Panc1 (cell line): ENCODE measurements around the gene LIMCH1. TPM values are rescaled to one million over a fixed set of nuclear protein-coding genes. Genes with fewer than 3 reads are reported as not detected.

Source experiments
- ATAC-seq: fragments of 200-7000 bp; cut with Tn5 transposase; 2 replicates; pipeline ENCODE4 v1.9.1; 2020; ENCODE audit warnings: mild to moderate bottlenecking, moderate library complexity
- BruUV-seq: library from RNA; stranded (reverse); fragments of 400-500 nt; replicated peaks from 2 replicates; lab custom pipeline; 2021; lab: Mats Ljungman, UMichigan
- CTCF ChIA-PET: fragments of 300-600 bp; sonication (Branson Sonifier 250); formaldehyde crosslinking; loops from one replicate; lab custom pipeline; 2022; ENCODE audit warnings: antibody characterized with exemption; lab: Charles Lee
- POLR2A ChIA-PET: fragments of 300-600 bp; sonication (Branson Sonifier 250); formaldehyde crosslinking; loops from one replicate; lab custom pipeline; 2022; ENCODE audit warnings: antibody characterized with exemption; lab: Charles Lee
- DNase-seq: peaks from one replicate; pipeline ENCODE4 v3.0.0-alpha.2; 2010; ENCODE audit warnings: low read depth, low spot score
- H3K27ac ChIP-seq: 2 replicates; pipeline ENCODE4 v1.5.1; 2011; ENCODE audit warnings: mild to moderate bottlenecking, low read length, inconsistent platforms
- H3K27me3 ChIP-seq: fragments of 200-500 bp; sonication (Bioruptor generic); 2 replicates; pipeline ENCODE4 v1.6.0; 2014; ENCODE audit warnings: low read length, inconsistent platforms; ENCODE audit not compliant: control insufficient read depth, insufficient read depth
- H3K36me3 ChIP-seq: fragments of 200-500 bp; sonication (Bioruptor generic); 2 replicates; pipeline ENCODE4 v1.5.1; 2014; ENCODE audit warnings: inconsistent platforms, mild to moderate bottlenecking, low read length, moderate library complexity; ENCODE audit not compliant: control insufficient read depth, insufficient read depth
- H3K4me1 ChIP-seq: 2 replicates; pipeline ENCODE4 v1.5.1; 2011; ENCODE audit warnings: inconsistent platforms, mild to moderate bottlenecking, low read length, moderate library complexity; ENCODE audit not compliant: control insufficient read depth, insufficient read depth
- H3K4me3 ChIP-seq, 2 experiments: 2 replicates each; pipeline ENCODE4 v1.5.1; 2011 to 2012; ENCODE audit warnings: low read depth in 2 of 2, low read length in 2 of 2, mild to moderate bottlenecking in 2 of 2, inconsistent platforms in 1 of 2, moderate library complexity in 1 of 2
- H3K9me3 ChIP-seq: fragments of 200-500 bp; sonication (Bioruptor generic); 2 replicates; pipeline ENCODE4 v1.5.1; 2014; ENCODE audit warnings: low read depth, mild to moderate bottlenecking, inconsistent platforms, low read length, moderate library complexity; ENCODE audit not compliant: control insufficient read depth, insufficient read depth
- CTCF ChIP-seq: fragments of 450-650 bp; IDR thresholded peaks from 2 replicates; pipeline ENCODE4 v1.5.1; 2017; ENCODE audit warnings: mild to moderate bottlenecking
- POLR2AphosphoS5 ChIP-seq: IDR thresholded peaks from 2 replicates; pipeline ENCODE4 v1.6.1; 2012; ENCODE audit warnings: mild to moderate bottlenecking, low read depth, low read length, moderate library complexity
- REST ChIP-seq, 2 experiments: IDR thresholded peaks; 2 replicates each; pipeline ENCODE4 v1.6.1; 2011 to 2012; ENCODE audit warnings: low read depth in 2 of 2, control low read depth in 1 of 2, low read length in 1 of 2, mild to moderate bottlenecking in 1 of 2, moderate library complexity in 1 of 2; ENCODE audit not compliant: insufficient read depth in 1 of 2
- SIN3A ChIP-seq: IDR thresholded peaks from 2 replicates; pipeline ENCODE4 v1.6.1; 2012; ENCODE audit warnings: low read depth, mild to moderate bottlenecking, low read length, moderate library complexity, borderline replicate concordance; ENCODE audit not compliant: insufficient read depth
- TCF7L2 ChIP-seq: IDR thresholded peaks from 2 replicates; pipeline ENCODE4 v1.6.1; 2011; ENCODE audit warnings: mild to moderate bottlenecking, low read depth, low read length, inconsistent platforms
- in situ Hi-C: cut with HindIII; loops from 2 replicates; pipeline ENCODE4 v1.10.0; 2016; ENCODE audit warnings: low sequenced_read_pairs, low pct_unique_long_range_greater_than_20kb
- intact Hi-C: fragments of 100-400 bp; cut with micrococcal nuclease; formaldehyde crosslinking; loops from one replicate; pipeline ENCODE4 v1.10.0; 2022; ENCODE audit not compliant: unreplicated experiment
- total RNA-seq: library from RNA; stranded (reverse); gene quantifications from one replicate; pipeline ENCODE4 v1.2.1, GENCODE V29; 2021; ENCODE audit not compliant: unreplicated experiment

The LIMCH1 gene
- total RNA-seq, 1 experiment from 2014 or later, result 3.3 TPM

GRCh38 chr4:41598580-41598979 is 60.6 kb downstream of the LIMCH1 start:
- Histone ChIP-seq H3K4me3 (no peak overlapping the region), H3K27ac (no peak overlapping the region), H3K4me1 (no peaks in the 10 kb centered on the region), H3K27me3 (peaks cover 3% of the 10 kb centered on the region; the same call in 1 of the 2 replicates), H3K36me3 (no peaks in the 10 kb centered on the region), H3K9me3 (no peaks in the 10 kb centered on the region)
- TF ChIP-seq POLR2AphosphoS5, result no peak
- TF ChIP-seq CTCF, result no peak
- no peak for TF ChIP-seq REST (IDR thresholded peaks at IDR 0.05; ENCODE audit: insufficient read depth in 1 of 2, low read depth in 2 of 2, low read length in 1 of 2)
- no peak for TF ChIP-seq TCF7L2
- no peak for TF ChIP-seq SIN3A
- no peak for ATAC-seq
- POLR2A ChIA-PET, result no interaction called here
- DNase-seq, result no peak
- intact Hi-C loops (no loop called here), in situ Hi-C loops (no loop called here)
- BruUV-seq, result no TSS peak
- CTCF ChIA-PET, result no interaction called here

GRCh38 chr4:41599192-41599786 is 61.3 kb downstream of the LIMCH1 start:
- H3K9me3 ChIP-seq, result no peaks in the 10 kb centered on the region
- ChIA-PET CTCF (no interaction called here), POLR2A (no interaction called here)
- ATAC-seq (no peak), DNase-seq (no peak)
- intact Hi-C loops (no loop called here), in situ Hi-C loops (no loop called here)
- peaks cover 3% of the 10 kb centered on the region; the same call in 1 of the 2 replicates for H3K27me3 ChIP-seq
- TF ChIP-seq CTCF (no peak), TCF7L2 (no peak), SIN3A (no peak), POLR2AphosphoS5 (no peak), REST (IDR thresholded peaks at IDR 0.05; ENCODE audit: insufficient read depth in 1 of 2, low read depth in 2 of 2, low read length in 1 of 2) (no peak)
- no peak overlapping the region for H3K4me3 ChIP-seq
- H3K36me3 ChIP-seq, result no peaks in the 10 kb centered on the region
- no peaks in the 10 kb centered on the region for H3K4me1 ChIP-seq
- no peak overlapping the region for H3K27ac ChIP-seq
- BruUV-seq, result no TSS peak
